Measurements from ENCODE around the gene HCLS1.

The HCLS1 gene

DNA sequence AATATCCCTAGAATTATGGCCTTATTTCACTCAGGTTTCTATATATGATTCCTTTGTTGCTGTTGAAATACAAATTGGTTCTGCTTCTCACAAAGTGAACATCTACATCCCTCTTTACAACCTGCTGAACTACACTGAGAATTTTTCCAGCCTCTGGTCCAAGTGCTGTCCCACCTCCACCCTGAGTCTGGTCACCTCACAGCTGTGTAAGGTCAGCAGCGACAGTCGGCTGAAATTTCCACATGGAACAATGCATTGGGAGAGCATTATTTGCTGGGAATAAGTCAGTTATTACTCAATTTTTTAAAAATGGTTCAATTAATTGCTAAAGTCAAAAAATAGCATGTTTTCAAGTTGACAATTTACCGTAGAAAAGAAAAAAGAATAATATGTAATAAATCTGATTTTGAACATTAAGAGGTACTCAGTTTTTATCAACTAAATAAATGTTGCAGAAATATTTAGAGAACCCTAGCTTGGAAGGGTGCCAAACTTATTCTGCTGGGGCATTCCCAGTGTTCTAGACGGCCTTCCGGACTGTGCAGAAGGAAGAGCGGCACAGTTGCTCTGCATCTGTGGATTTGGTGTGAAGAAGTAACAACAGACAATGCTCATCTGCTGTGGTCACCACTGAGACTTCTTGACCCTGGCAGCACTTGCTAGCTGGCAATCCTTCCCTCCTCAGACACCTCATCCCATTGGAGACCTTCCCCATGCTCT is 1.8 kb downstream of the HCLS1 start:
- in situ Hi-C loops (cut with HindIII; ENCODE audit: low sequenced_read_pairs), result no loop called here

DNA sequence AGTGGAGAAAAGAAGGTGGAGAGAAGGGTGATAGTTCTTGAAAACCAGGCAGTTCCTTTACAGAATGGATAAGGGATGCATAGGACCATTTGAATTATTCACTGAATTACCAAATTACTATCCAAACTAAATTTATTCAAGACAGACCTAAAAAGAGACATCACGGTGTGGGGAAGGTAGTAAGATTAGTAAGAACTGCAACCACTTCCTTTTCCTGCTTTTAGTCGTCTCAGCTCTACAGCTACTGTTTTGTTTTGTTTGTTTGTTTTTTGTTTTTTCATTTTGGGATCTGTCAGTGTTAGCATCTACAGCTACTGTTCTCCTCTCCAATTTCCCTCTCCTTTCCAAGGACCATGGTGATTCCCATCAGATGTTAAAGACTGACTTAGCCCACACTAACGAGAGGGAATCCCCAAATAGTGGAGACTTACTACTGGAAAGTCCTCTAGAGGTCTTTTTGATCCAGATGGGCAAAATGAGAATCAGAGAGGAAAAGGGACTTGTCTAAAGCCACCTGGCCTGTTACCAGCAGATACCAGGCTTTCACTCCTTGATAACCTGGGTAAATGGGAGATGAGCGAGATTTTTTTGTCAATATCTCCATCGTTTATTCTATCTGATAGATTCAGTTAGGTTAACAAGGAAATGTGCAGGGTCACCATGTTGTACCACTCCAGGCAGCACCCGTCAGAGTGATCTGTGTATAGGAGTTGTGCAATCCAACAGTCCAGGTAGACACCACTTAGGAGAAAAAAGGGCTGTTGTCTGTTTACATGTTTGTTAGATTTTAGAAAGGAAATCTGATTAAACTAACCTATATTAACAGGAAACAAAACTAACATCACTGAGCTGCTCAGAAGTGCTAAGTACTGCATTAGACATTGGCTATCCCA is 6.0 kb downstream of the HCLS1 start:
- in situ Hi-C loops (cut with HindIII; ENCODE audit: low sequenced_read_pairs), result no loop called here

- in situ Hi-C loops (cut with HindIII; ENCODE audit: low sequenced_read_pairs), result no loop called here
These were observed 9.0 kb downstream of the HCLS1 start for GRCh38 chr3:121651684-121652083.

- in situ Hi-C loops (cut with HindIII; ENCODE audit: low sequenced_read_pairs), result no loop called here
These were observed 11.1 kb downstream of the HCLS1 start for GRCh38 chr3:121649645-121650044.

GRCh38 chr3:121648219-121648958 is 12.3 kb downstream of the HCLS1 start:
- in situ Hi-C loops (cut with HindIII; ENCODE audit: low sequenced_read_pairs), result no loop called here

DNA sequence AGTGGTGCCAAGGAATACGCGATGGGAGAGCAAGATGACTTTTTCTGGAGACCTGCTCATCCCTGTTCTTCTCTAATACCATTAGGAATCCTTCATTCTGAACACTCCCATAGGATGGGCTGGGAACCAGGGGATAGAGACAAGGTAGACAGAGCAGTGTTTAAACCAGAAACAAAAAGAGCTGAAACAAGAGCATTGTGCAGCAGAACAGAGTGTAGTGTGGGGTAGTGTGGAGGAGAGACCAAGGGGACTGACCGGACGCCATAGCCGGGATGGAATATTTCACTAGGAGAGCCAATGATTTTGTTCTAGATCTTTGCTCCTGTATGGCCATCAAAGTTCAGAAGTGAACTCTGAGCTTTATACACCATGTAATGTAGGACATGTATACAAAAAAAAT is 15.6 kb downstream of the HCLS1 start:
- in situ Hi-C loops (cut with HindIII; ENCODE audit: low sequenced_read_pairs), result no loop called here

DNA sequence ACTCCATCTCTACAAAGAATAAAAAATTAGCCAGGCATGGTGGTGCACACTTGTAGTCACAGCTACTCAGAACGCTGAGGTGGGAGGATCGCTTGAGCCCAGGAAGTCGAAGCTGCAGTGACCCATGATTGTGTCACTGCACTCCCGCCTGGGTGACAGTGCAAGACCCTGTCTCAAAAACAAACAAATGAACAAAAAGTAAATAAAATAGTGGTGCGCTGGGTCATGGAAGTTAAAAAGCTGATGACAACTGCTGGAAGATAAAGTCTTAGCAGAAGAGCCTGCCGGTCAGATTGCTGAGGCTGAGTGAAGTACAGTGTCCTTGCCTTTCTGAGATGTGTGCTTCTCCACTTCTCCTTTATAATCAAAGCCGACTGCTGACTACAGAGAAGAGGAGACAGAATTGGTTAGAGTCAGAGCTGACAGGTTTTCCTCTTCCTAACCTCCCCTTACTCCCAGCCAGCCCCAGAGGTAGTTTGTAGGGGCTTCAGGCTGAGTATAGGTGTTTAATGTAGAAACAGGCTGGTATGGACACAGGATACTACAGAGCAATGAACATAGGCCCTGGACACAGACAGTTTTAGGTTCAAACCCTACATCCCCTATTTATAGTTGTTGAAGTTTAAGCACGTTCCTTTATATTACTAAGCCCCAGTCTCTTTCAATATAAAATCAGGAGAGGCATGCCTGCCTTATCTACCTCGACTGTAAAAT is 17.9 kb downstream of the HCLS1 start:
- in situ Hi-C loops (cut with HindIII; ENCODE audit: low sequenced_read_pairs), result no loop called here

GRCh38 chr3:121641127-121641526 is 19.6 kb downstream of the HCLS1 start:
- in situ Hi-C loops (cut with HindIII; ENCODE audit: low sequenced_read_pairs), result no loop called here

DNA sequence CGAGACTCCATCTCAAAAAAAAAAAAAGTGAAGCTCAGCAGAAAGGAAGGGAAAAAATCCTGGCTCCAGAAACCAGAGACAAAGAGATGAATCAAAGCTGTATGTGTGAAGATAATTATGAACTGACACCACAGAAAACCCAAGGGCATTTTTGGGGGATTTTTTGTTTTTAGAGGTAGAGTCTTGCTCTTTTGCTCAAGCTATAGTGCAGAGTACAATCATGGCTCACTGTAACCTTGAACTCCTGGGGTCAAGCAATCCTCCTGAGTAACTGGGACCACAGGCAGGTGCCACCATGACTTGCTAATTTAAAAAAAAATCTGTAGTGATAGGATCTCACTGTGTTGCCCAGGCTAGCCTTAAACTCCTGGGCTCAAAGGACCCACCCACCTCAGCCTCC is 22.8 kb downstream of the HCLS1 start:
- in situ Hi-C loops (cut with HindIII; ENCODE audit: low sequenced_read_pairs), result no loop called here

- in situ Hi-C loops (cut with HindIII; ENCODE audit: low sequenced_read_pairs), result no loop called here
These were observed 30.3 kb downstream of the HCLS1 start for GRCh38 chr3:121630355-121630754.

- in situ Hi-C loops (cut with HindIII; ENCODE audit: low sequenced_read_pairs), result no loop called here
These were observed 31.1 kb downstream of the HCLS1 start for GRCh38 chr3:121629601-121630000.

DNA sequence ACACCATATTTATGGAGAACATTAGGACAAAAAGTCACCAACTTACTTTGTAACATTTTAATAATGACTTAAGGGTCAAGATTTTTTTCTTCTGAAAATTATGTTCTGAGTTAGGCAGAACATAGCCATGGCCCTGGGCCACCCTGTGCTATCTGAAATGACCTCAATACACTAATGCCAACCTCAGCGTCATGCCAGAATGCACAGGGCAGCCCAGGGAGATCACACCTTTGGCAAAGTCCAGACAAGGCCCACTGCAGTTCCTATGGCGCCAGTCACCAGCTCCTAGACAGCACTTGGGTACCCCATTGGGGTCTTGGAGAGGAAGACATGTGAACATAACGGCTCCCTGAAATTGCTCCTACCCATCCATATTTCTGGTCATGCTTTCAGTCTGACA is 33.1 kb downstream of the HCLS1 start:
- in situ Hi-C loops (cut with HindIII; ENCODE audit: low sequenced_read_pairs), result no loop called here

GRCh38 chr3:121627211-121627610 is 33.5 kb downstream of the HCLS1 start:
- in situ Hi-C loops (cut with HindIII; ENCODE audit: low sequenced_read_pairs), result no loop called here

DNA sequence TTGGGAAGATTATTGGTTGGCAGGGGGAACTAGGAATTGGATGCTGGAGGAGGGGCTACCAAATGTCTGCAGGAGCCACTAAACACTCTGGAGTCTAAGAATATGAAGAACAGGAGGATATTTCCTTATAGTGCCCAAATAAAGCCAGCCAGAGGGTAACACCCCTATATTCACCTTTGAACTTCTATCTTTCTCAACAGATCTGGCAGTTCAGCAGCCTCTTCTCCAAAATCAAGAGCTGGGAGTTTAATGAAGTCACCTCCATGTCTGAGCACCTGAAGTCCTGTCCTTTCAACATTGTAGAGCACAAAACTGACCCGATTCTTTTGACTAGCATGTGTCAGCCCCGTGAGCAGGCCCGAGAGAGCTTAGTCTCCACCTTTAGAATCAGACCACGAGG is 34.2 kb downstream of the HCLS1 start:
- in situ Hi-C loops (cut with HindIII; ENCODE audit: low sequenced_read_pairs), result no loop called here

- in situ Hi-C loops (cut with HindIII; ENCODE audit: low sequenced_read_pairs), result no loop called here
These were observed 36.4 kb downstream of the HCLS1 start for GRCh38 chr3:121624147-121624899.

DNA sequence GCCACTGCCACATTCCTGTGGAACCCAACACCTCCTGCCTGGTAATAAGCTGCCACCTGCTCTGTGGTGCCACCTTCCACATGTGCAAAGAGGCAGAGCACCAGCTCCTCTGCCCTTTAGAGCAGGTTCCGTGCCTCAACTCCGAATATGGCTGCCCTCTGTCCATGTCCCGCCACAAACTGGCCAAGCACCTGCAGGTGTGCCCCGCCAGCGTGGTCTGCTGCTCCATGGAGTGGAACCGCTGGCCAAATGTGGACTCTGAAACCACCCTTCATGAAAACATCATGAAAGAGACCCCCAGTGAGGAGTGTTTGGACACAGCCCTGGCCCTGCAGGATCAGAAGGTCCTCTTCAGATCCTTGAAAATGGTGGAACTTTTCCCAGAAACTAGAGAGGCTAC is 39.2 kb downstream of the HCLS1 start:
- in situ Hi-C loops (cut with HindIII; ENCODE audit: low sequenced_read_pairs), result no loop called here

- in situ Hi-C loops (cut with HindIII; ENCODE audit: low sequenced_read_pairs), result no loop called here
These were observed 41.0 kb downstream of the HCLS1 start for GRCh38 chr3:121619691-121620090.

GRCh38 chr3:121606106-121606505 is 54.6 kb downstream of the HCLS1 start:
- in situ Hi-C loops (cut with HindIII; ENCODE audit: low sequenced_read_pairs), result no loop called here

DNA sequence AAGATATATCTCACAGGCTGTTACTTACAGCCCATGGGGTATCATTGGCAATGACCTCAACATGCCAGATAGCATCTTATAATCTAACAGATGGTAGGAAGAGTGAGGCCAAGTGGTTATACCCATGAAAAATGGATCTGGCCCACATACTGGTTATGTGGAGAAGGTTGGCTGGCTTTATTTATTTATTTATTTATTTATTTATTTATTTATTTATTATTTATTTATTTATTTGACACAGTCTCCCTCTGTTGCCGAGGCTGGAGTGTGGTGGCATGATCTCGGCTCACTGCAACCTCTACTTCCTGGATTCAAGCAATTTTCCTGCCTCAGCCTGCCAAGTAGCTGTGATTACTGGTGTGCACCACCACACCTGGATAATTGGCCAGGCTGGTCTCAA is 55.9 kb downstream of the HCLS1 start:
- in situ Hi-C loops (cut with HindIII; ENCODE audit: low sequenced_read_pairs), result no loop called here

DNA sequence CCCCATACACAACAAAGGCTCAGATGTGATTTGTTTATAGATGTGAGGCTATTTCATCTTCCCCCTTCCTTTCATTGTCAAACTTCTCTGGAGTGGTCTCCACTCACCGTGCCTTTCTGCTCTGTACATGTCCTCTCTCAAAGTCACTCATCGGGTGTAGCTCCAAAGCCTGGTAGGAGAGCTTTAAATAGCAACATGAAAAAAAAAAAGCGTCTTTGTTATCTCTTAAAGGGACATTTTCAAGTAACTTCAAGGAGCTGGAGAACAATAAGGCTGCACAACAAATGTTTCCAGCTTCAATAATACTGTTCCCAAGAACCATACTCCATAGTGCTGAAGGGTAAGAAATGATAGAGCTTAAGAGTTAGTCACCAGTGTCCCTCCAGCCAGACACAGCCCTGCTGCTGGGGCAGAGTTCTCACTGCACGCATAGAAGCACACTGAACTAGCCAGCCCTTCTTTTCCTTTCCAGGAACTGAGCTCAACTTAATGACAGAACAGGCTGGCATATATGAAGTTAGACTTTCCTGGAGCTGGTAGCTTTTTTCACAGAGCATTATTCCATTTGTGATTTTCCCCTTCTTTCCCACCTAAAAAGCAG is 59.4 kb downstream of the HCLS1 start:
- in situ Hi-C loops (cut with HindIII; ENCODE audit: low sequenced_read_pairs), result no loop called here
